HG02884 (cell line): ENCODE data around the gene EMILIN2.

Source experiments
- ATAC-seq: cut with Tn5 transposase; IDR thresholded peaks from one replicate; pipeline ENCODE4 v1.9.1; 2021; ENCODE audit warnings: mild to moderate bottlenecking, moderate library complexity; ENCODE audit not compliant: unreplicated experiment

Gene EMILIN2

DNA sequence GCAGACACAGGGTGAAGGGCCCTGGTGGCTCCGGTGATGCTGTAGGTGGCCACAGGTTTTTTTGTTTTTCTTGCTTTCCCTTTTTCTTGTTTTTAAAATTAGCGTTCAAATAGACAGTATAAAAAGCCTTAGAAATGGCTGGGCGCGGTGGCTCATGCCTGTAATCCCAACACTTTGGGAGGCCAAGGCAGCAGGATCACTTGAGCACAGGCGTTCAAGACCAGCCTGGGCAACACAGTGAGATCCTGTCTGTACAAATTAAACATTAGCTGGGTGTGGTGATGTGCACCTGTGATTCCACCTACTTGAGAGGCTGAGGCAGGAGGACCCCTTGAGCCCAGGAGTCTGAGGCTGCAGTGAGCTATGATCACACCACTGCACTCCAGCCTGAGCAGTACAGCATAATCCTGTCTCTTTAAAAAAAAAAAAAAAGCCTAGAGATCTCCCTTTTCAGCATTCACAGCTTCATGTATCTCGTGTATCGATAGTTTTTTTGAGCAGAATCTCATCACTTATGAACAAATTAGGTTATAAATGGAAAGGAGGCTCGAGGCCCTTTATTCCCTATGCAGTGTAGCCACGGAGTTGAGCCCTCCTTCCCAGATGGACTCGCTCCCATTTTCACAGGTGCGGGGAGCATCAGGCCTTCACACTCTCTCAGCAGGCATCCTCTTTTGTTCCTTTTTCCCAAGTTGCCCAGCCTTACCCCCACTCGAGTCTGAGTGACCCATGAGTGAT, 50.8 kb downstream of the EMILIN2 start:
- ATAC-seq = no peak

DNA sequence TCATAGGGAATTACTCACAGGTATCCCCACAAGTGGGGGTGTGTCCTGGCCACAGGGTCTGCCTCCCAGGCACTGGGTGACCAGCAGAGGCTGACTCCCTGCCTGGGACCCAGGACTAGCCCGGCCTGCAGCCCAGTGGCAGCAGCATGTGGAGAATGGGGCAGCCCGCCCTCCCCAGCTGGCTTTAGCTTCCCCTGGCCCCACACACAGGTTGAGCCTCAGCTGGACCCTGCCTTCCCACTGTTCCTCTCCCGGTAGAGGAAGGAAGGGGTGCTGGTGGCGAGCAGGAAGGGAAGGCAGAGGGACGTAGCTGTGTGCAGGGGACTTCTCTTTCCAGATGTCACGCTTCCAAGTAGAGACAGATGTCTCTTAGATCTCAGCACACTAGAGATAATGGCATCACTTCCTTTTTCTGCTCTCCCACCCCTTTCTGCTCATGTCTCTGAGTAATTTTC, 51.4 kb downstream of the EMILIN2 start:
- no peak for ATAC-seq

DNA sequence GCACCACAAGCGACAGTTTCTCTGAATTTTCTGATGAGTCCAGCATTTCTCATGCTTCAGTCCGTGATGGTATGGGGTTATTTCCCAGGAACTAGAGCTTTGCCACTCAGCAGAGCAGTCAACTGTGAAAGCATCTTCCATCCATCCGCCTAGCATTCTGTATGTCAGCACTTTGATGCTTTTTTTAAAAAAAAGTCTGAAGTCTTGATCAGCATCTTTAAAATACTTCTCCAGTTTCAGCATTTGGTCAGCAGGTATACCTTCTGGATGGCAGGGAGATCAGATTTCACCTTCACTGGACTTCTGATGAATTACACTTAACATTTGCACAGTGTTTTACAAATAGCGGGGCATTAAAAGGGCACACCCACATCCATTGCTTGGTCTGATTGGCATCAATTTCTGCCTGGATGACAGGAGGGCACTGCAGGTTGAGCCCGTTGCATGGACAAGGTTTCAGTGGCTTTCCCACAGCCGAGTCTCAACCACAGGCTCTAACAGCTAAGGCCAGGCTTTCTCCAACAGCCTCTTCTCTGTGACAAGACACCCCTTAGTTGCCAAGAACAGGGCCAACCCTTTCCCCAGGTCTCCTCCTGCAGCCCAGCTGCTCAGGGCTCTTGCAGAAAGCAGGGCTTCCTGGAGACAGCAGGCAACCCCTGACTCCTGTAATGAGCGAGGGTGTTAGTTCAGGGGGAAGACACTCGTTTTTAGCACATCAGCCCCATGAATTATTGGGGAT, 54.0 kb downstream of the EMILIN2 start:
- ATAC-seq = no peak

DNA sequence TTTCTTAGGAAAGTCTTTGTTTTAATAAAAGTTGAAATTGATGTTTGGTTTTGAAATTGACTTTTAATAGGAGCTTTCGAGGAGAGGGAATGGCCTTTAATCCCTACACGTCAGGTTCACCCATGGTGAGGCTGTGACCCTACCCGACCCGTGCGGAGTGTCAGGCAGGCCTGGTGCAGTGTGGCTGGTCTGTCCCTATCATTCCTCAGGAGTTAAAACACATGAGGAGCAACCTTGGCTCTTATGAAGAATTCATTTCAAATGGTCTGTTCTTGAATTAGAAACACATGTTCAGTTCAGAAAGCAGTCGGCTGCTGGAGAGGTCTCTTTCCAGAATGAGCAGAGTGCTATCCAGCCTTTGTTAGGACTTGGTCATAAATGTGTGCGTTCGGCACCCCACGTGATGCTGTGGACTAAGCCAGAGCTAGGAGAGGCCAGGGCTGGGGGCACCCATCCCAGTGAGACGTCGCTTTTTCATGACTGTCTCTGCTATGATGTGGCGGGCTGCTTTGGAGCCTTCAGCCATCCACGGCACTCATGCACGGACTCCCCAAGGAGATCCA, 54.7 kb downstream of the EMILIN2 start:
- ATAC-seq = no peak

DNA sequence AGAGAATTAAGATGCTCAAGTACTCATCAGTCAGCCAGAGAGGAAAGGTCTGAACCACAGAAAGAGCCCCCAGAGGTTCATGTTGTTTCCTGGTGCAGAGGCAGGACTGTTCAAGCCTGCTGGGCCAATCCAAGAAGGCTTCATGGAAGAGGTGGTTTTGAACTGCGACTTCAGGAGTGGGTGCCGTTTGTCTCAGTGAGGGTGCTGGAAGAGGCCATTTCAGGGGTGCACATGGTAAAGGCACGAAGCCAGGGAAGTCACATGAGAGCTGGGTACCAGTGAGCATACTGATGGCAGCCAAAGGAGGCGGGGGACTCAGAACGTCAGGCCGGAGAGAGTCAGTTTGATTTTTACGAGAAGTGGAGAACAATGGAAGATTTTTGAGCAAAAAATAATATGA, 55.5 kb downstream of the EMILIN2 start:
- no peak for ATAC-seq

DNA sequence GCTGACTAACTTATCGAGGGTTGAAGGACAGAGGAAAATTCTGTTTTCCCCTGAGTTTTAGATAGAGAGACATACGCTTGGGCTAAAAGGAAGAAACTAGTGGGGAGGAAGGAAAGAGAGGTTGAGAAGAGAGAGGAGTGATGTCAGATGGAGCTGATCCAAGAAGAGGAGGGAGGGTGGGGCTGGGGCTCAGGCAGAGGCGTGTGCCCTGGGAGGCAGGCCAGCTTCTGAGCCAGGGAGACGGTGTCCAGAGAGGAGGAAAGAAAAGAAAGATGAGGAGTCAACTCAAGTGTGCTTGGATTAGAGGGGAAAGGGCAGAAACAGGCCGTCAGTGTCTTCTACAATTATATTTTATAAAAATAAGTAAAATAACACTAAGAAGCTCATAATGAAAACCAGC, 56.2 kb downstream of the EMILIN2 start:
- ATAC-seq = no peak

DNA sequence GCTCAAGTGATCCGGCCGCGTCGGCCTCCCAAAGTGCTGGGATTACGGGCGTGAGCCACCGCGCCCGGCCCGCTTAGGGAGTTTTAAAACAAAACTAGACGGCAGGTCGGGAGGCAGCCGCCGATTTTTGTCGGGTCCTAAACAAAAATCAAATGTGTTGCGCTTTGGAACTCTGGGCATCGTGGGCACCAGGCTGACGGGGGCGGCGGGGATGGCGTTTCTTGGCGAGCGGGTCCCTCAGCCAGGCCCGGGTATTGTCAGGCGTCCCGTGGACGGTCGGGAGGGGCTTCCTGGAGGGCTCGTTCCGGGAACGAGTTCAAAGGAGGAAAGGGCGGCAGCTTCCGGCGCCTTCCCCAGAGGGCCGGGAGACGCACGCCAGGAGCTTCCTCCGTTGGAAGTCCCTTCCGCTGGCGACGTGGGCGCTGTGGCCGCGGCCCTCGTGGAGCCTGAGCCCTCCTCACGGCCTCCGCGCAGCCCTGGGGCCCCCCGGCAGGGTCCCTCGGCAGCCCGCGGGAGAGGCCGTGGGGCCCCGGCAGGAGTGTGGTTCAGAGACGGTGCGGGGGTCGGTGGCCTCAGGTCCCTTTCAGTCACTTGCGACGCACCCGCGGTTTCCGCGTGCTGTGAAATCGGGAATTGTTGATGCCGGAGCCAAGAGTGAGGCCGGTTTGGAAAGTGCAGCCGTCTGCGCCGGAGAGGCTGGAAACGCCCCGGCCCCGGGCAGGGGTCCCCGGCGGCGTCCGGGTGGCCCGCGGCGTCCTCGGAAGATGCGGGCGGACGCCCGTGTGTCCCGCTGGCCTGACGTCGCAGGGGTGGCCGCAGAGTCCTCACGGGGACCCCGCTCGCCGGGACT, 59.3 kb downstream of the EMILIN2 start:
- ATAC-seq = peak; percentile 49

DNA sequence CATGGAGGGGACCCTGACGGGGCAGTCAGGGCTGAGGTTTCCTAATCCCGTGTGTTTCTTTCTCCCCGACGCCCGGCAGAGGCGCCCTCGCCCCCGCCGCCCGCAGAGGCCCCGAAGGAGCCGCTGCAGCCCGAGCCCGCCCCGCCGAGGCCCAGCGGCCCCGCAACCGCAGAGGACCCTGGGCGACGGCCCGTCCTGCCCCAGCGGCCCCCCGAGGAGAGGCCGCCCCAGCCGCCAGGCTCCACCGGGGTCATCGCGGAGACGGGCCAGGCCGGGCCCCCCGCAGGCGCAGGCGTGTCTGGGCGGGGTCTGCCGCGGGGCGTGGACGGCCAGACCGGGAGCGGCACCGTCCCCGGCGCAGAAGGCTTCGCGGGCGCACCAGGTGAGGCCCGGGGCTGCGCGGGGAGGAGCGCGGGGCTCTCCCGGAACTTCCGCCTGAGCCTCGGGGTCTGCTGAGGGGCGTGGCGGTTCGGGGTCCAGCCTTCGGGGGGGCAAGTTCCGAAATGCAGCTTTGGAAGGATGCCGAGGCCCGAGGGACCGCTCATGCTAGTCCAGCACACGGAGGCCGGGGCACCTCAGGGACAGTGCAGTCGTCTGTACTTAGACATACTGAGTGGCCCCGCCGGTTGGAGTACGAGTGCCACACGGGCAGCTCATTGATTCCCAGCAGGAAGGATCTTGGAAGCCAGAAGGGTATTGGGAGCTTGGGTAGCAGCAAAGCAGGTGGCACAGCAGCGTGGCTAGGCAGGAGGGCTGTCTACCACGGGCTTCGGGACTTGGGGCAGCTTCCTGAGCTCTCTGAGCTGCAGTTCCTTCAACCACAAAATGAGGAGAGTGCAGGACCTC, 60.1 kb downstream of the EMILIN2 start:
- ATAC-seq = peak; percentile 54

DNA sequence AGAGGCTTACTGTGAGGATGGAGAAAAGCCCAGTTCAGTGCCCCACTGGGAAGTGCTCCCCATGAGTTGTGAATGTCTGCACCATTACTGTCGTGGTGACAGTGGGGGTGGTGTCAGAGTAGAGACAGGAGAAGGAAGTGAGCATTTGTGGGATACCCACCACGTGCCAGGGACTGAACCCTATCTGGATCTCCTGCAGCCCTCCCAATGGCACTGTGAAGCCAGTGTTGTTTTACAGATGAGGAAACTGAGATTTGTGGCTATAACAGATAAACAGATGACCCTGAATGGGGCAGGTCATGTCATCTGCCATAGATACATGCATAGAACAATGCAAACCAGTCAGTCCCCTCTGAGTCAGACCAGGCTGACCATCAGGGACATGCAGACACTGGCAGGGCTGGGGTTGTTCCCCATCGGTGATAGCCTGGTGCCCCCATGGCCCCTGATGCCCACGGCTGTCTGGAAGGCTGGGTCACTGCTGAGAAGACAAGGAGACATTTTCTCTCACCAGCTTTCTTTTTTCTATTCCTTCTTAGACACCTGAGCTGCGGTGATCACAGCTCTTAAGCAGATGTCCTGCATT, 60.8 kb downstream of the EMILIN2 start:
- ATAC-seq = no peak

DNA sequence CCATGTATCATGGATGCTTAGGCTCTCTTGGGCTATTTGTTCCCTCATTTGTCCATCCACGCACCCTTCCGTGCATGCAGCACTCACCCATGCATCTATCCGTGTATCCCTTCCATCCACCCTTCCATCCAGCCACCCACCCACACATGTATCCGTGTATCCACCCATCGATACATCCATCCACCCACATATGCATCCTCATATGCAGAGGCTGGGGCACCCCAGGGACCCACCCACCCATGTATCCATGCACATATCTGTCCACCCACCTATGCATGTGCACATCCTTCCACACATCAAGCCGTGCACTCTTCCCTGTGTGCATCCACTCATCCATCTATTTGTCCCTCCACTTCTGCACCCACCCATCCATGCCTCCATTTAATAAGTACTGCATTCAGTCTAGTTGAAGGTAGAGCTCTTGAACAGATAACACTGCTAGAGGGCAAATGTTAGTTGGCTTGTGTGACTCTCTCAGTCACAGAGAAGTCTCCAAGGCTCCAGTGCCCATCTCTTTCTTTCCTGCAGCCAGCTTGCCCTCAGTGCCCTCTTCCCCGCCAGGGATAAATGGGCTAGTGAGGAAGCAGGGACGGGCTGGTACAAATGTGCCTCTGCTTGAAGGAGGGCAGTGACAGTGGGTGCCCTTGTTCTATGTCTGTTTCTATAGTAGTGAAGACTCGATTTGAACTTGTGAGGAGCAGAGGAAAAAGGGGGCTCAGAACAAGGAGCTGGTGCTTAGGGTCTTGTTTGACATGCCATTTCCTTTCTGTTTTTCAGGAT, 61.5 kb downstream of the EMILIN2 start:
- no peak for ATAC-seq

DNA sequence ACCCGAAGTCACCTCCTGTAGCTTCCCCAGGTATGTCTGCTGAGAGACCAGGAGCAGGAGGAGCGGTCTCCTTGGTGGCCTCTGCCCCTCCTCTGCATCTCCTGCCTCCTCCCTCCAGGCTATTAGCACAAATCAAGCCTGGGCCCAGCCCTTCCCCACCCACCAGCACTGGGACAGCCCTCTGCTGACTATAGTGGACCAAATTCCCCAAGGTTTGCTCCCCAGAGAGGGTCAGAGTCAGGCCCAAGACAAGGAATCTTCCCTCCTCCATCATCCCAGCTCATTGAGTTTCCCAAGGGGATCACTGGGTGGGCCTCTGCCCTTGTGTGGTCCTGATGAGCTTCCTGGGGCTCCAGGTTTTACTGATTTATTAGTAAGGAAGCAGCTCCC, 62.1 kb downstream of the EMILIN2 start:
- ATAC-seq = no peak

DNA sequence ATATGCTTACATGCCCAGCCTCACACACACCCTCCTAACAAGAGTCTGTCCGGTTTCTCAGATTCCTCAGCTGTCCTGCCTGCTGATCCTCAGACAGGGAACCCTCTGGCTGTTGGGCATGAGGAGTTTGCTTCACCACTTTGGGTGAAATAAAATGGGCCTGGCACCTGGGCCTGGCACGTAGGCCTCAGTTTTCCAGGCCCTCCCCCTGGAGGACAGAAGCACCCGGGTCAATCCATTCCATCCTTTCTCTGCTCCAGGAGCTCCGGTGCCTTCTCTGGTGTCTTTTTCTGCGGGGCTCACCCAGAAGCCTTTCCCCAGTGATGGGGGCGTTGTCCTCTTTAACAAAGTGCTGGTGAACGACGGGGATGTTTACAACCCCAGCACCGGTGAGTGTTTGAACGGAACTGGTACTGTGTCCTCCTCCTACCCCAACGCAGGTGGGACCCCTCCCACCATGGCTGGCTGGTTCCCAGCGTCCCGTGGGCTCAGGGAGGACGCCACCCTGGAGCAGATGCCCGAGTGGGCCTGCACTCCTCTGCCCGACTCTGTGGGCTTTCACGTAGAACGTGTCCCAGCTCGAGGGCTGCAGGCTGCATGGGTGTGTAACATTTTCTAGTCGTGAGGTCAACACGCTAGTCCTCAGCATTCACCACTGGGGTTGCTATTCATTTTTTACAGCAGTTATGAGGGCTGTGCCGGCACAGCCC, 62.8 kb downstream of the EMILIN2 start:
- no peak for ATAC-seq

DNA sequence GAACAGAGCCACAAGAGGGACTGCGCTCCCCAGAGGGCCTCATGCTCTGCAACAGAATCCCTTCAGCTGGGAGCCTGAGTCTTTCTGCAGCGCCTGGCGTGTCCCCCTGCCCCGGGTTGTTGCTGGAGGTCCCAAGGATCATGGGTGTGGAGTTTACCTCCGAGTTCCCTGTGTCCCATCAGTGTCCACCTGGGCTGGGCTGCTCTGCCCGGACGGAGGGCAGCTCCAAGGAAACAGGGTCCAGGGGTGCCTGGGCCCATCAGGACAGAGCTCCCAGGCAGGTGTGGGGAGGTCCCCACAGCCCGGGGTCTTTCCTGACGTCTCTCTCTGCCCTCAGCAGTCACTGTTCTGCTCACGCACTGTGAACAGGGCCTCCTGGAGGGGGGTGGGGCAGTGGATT, 63.5 kb downstream of the EMILIN2 start:
- ATAC-seq = no peak

DNA sequence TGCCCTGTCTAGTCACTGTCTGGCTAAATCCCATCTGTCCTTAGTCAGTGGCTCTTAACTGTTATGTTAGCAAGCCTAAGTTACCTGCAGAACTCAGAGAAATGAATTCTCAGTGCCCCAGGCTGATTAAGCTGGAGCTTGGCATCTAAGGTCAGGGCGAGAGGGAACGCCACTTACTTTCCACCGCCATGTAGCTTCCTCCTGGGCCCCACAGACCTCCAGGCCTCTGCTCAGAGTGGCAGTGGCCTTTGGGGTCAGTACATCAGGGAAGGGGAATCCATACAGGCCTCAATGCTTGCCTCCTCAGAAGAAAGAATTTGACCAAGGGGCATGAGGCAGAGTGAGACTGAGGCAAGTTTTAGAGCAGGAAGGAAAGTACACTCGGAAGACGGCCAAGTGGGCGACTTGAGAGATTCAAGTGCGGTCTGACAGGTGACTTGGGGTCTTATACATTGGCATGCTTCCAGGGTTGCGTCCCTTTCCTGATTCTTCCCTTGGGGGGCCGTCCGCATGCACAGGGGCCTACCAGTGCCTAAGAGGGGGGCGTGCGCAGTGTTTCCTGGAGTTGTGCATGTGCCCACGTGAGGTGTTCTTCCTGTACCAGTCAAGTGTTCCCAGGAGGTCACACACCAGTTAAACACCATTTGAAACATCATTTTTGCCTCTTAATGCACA, 64.1 kb downstream of the EMILIN2 start:
- no peak for ATAC-seq

DNA sequence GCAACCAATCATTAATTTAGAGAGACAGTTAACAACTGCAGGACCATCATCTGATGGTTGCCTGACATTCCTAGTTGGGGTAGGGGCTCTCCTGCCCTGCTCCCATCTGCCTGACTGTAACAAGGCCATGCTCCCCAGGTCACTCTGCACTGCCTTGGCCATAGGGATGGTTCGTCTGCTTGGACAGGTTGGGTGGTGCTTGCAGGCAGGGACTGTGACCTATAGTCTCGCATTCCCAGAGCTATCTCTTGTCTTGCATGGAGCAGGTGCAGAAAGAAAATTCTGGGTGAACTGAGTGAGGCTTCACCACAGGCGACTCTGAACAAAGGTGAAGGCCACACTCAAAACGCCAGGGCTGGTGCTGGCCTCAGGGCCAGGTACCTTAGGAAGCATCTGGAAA, 64.7 kb downstream of the EMILIN2 start:
- ATAC-seq = no peak

DNA sequence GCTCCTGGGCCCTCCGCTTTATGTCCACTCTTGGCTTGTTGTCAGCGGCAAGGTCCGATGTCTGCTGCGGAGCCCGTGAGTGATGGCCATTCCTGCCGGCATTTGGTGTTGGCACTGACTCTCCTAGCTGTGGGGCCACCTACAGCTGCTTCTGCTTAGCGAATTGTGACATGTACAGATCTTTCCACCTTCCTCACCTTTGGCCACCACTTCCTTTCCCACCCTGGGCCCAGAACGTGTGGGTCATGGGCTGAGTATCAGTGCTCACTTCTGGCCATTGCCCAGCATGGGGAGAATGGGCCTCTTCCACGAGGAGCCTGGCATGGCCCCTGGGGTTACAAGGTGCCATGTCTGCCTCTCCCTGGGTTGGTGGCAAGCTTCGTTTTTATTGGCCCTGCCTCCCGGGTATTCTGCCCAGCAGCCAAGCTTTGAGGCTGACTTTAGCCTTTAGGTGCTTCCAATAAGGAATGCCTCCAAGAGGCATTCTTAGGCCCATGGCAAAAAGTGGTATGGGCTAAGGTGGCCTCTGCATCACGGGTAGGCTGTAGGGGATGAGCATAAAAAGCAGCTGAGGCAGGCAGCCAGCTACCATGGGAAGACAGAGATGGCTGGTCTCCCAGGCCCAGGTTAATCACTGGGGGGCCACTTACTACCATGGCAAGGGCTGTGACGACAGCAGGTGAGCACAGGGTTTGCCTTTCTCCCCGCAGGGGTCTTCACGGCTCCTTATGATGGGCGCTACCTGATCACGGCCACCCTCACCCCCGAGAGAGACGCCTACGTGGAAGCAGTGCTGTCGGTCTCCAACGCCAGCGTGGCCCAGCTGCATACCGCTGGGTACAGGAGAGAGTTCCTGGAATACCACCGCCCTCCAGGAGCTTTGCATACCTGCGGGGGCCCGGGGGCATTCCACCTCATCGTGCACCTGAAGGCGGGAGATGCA, 65.8 kb downstream of the EMILIN2 start:
- no peak for ATAC-seq
